K562 (cell line): ENCODE data around the gene DIPK2A. TPM values are rescaled to one million over a fixed set of nuclear protein-coding genes. Genes with fewer than 3 reads are reported as not detected.
A peak's percentile ranks its signal among the peaks of the same experiment; 100 is the strongest.

Source experiments
- E2F5 ChIP-seq: sonication (generic); formaldehyde crosslinking; IDR thresholded peaks from 2 replicates; pipeline ENCODE4 v1.8.0; 2022; ENCODE audit warnings: mild to moderate bottlenecking, missing genetic modification reagents
- ELF1 ChIP-seq: fragments of 200-800 bp; sonication (Bioruptor generic); IDR thresholded peaks from 2 replicates; pipeline ENCODE4 v1.6.1; 2016; ENCODE audit warnings: missing genetic modification characterization, missing compliant biosample characterization
- FUS ChIP-seq: fragments of 200-400 bp; formaldehyde crosslinking; optimal IDR thresholded peaks from 2 replicates; pipeline ENCODE3; 2017; ENCODE audit warnings: low read depth, low read length
- HINFP ChIP-seq: fragments of 450-650 bp; conservative IDR thresholded peaks from 2 replicates; pipeline ENCODE4 v1.6.1; 2016; ENCODE audit warnings: missing genetic modification characterization, low read depth, mild to moderate bottlenecking, control low read depth, missing compliant biosample characterization
- KAT7 ChIP-seq: sonication (generic); formaldehyde crosslinking; IDR thresholded peaks from 2 replicates; pipeline ENCODE4 v1.8.0; 2022; ENCODE audit warnings: missing genetic modification reagents, mild to moderate bottlenecking, borderline replicate concordance
- KAT8 ChIP-seq: fragments of 450-650 bp; IDR thresholded peaks from 2 replicates; pipeline ENCODE4 v1.6.1; 2016; ENCODE audit warnings: low read depth, mild to moderate bottlenecking
- LEF1 ChIP-seq: fragments of 450-650 bp; IDR thresholded peaks from 2 replicates; pipeline ENCODE4 v1.6.1; 2016; ENCODE audit warnings: mild to moderate bottlenecking
- MCM2 ChIP-seq: fragments of 450-650 bp; IDR thresholded peaks from 2 replicates; pipeline ENCODE4 v1.6.1; 2017; ENCODE audit warnings: low read depth, mild to moderate bottlenecking
- MCM7 ChIP-seq, 2 experiments: fragments of 450-650 bp; IDR thresholded peaks; 2 replicates each; pipeline ENCODE4 v1.6.1; 2016 to 2018
- MLLT1 ChIP-seq, 2 experiments: fragments of 450-650 bp; IDR thresholded peaks; 2 replicates each; pipeline ENCODE4 v1.6.1; 2016
- POLR2G ChIP-seq: fragments of 200-400 bp; formaldehyde crosslinking; IDR thresholded peaks from 2 replicates; pipeline ENCODE4 v1.6.1; 2017; ENCODE audit warnings: low read depth, mild to moderate bottlenecking, antibody characterized with exemption, low read length, moderate library complexity
- TCF7L2 ChIP-seq: fragments of 150-350 bp; IDR thresholded peaks from 2 replicates; pipeline ENCODE4 v1.6.1; 2016; ENCODE audit warnings: low read depth, mild to moderate bottlenecking, low read length, moderate library complexity
- YBX1 ChIP-seq: fragments of 450-650 bp; IDR thresholded peaks from 2 replicates; pipeline ENCODE4 v1.7.1; 2016; ENCODE audit warnings: mild to moderate bottlenecking
- ZBTB33 ChIP-seq: sonication (generic); formaldehyde crosslinking; IDR thresholded peaks from 2 replicates; pipeline ENCODE4 v1.8.1; 2023; ENCODE audit warnings: mild to moderate bottlenecking, missing genetic modification reagents
- ZBTB49 ChIP-seq: sonication (generic); formaldehyde crosslinking; IDR thresholded peaks from 2 replicates; pipeline ENCODE4 v1.8.0; 2022; ENCODE audit warnings: missing genetic modification reagents, mild to moderate bottlenecking, borderline replicate concordance
- ZKSCAN8 ChIP-seq: fragments of 200-800 bp; sonication (Bioruptor generic); IDR thresholded peaks from 2 replicates; pipeline ENCODE4 v1.6.1; 2016; ENCODE audit warnings: missing genetic modification characterization, missing compliant biosample characterization
- ZNF354B ChIP-seq: fragments of 250-450 bp; sonication (Bioruptor Pico); IDR thresholded peaks from 2 replicates; pipeline ENCODE4 v1.4.0; 2020
- ZNF512 ChIP-seq: IDR thresholded peaks from 2 replicates; pipeline ENCODE4 v1.6.1; 2016; ENCODE audit warnings: missing genetic modification characterization, missing compliant biosample characterization
- ZNF717 ChIP-seq: fragments of 250-450 bp; sonication (Bioruptor Pico); IDR thresholded peaks from 2 replicates; pipeline ENCODE4 v1.5.0; 2021
- polyA plus RNA-seq, 8 experiments: library from polyadenylated mRNA; depleted of rRNA in 4 of 8; stranded (reverse) in 5 of 8; unstranded in 3 of 8; fragments of >200 nt; fragmentation: Nextera tagmentation in 2 of 8; fragmentation: Illumina TruSeq in 1 of 8; extraction: Ambion mirVana in 2 of 8; extraction: Trizol in 1 of 8; gene quantifications; 2 replicates each; pipeline versions ENCODE4 v1.2.1 to v1.2.3, GENCODE V29; 2011 to 2014; ENCODE audit warnings: inconsistent platforms in 1 of 8, missing spikeins in 1 of 8
- total RNA-seq, 7 experiments: library from RNA; depleted of rRNA in 6 of 7; stranded (reverse); fragments of >200 nt in 6 of 7; fragmentation: Illumina TruSeq in 2 of 7; extraction: Trizol in 2 of 7; gene quantifications; 2 replicates each; pipeline versions ENCODE4 v1.2.1 to v1.2.3, GENCODE V29; 2011 to 2021; ENCODE audit warnings: low replicate concordance in 1 of 7

The DIPK2A gene
- total and polyA plus RNA-seq, 9 of the 15 experiments (the other 6 are each of a cell fraction or from before 2014, with no cell fraction given) = 3.3 to 15.7 (median 7.8) TPM

- TF ChIP-seq E2F5 (CRISPR knock-in tag) = no peak
- no peak for TF ChIP-seq ZKSCAN8 (CRISPR knock-in tag)
- no peak for TF ChIP-seq FUS
- TF ChIP-seq ZBTB49 = no peak
- TF ChIP-seq MCM7 (IDR thresholded peaks at IDR 0.05) = no peak
- no peak for TF ChIP-seq ZNF512 (tag)
- TF ChIP-seq ELF1 = peak; percentile 29; the same call in 1 of the 2 replicates
- no peak for TF ChIP-seq HINFP
- TF ChIP-seq ZNF717 (CRISPR knock-in tag) = no peak
- TF ChIP-seq ZNF354B (CRISPR knock-in tag) = no peak
- no peak for TF ChIP-seq YBX1
- TF ChIP-seq KAT8 = no peak
- TF ChIP-seq MLLT1 (IDR thresholded peaks at IDR 0.05) = no peak
- TF ChIP-seq POLR2G = no peak
- peak; percentile 54; the same call in 1 of the 2 replicates for TF ChIP-seq KAT7 (CRISPR knock-in tag)
- no peak for TF ChIP-seq ZBTB33 (CRISPR knock-in tag)
- no peak for TF ChIP-seq TCF7L2
- TF ChIP-seq MCM2 = no peak
- no peak for TF ChIP-seq LEF1
Measured at GRCh38 chr3:143971359-143972154, at the start of gene DIPK2A (continued).
